Skin of body (tissue), 2 donors: Measurements from ENCODE around the gene GGT6. TPM values are rescaled to one million over a fixed set of nuclear protein-coding genes. Genes with fewer than 3 reads are reported as not detected.
"Not testable (repeated sequence)": the region's sequence is repeated elsewhere in the genome, so short reads cannot be mapped to it uniquely, and the experiment has no call there.

Experiments
- DNase-seq: peaks from one replicate; lab custom pipeline; 2025; lab: John Stamatoyannopoulos, UW
- total RNA-seq: library from RNA; depleted of rRNA; stranded (reverse); fragments of >200 nt; gene quantifications from one replicate; pipeline ENCODE4 v1.2.3, GENCODE V29; 2014

GGT6 gene
- total RNA-seq, 1 donor from 2014 or later: 6.1 TPM

GRCh38 chr17:4591529-4591928 is 31.2 kb upstream of the GGT6 start:
- DNase-seq: no peak

DNA sequence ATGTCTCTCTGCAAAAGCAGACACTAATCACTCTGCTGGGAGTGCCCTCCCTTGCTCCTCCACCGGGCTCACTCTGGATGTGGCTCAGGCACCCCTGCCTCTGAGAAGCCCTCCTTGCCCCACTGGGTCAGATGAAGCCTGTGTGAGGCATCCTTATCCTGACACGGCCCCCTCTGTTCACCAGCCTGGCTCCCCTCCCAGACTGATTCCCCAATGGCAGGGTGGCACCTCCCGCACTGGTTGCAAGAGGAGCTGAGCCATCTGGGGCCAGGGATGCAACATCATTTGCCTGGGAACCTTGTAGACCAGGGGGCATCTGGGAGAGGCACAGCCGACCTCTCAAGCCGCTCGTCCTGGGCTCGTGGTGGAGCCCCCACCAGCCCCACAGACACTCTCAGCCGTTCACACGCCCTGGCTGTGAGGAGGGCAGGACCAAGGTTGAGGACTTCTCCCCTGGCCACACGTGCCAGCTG is 30.6 kb upstream of the GGT6 start:
- DNase-seq: no peak

DNA sequence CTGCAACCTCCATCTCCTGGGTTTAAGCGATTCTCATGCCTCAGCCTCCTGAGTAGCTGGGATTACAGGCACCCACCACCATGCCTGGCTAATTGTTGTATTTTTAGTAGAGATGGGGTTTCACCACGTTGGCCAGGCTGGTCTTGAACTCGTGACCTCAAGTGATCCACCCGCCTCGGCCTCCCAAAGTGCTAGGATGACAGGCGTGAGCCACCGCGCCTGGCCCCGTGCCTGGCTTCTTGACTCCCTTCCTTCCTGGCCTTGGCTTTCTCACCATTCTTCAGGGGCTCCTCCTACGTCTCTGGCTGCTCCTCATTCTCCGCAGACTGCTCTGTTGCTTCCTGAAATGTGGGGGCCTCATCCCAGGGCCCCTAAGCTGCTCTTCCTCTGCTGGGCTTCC is 29.7 kb upstream of the GGT6 start:
- DNase-seq: not testable (repeated sequence)

- no peak for DNase-seq
Observed at GRCh38 chr17:4588898-4589625, 28.7 kb upstream of the GGT6 start.

GRCh38 chr17:4588391-4588790 is 28.0 kb upstream of the GGT6 start:
- DNase-seq: no peak

- no peak for DNase-seq
Observed at GRCh38 chr17:4587803-4588202, 27.4 kb upstream of the GGT6 start.

DNA sequence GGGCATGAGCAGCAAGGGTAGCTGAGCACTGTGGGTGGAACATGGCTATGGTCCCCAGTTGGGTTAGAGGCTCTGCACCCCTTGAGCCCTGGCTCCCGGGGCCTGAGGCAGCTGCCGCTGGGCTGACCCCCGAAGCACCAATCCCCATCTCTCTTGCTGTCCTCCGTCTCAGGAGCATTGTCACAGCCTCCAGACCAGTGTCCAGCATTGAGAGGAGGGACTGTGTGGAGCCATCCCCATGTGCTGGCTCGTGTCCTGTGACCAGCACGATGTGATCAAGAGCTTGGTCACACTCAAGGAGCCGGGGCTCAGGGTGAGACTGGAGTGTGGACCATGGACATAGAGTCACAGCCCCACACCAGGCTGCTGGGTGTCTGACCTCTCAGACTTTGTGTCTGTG is 26.8 kb upstream of the GGT6 start:
- DNase-seq: no peak

GRCh38 chr17:4586043-4586442 is 25.7 kb upstream of the GGT6 start:
- no peak for DNase-seq

- DNase-seq: no peak
Observed at GRCh38 chr17:4585638-4585994, 25.2 kb upstream of the GGT6 start.

- no peak for DNase-seq
Observed at GRCh38 chr17:4584917-4585637, 24.7 kb upstream of the GGT6 start.

DNA sequence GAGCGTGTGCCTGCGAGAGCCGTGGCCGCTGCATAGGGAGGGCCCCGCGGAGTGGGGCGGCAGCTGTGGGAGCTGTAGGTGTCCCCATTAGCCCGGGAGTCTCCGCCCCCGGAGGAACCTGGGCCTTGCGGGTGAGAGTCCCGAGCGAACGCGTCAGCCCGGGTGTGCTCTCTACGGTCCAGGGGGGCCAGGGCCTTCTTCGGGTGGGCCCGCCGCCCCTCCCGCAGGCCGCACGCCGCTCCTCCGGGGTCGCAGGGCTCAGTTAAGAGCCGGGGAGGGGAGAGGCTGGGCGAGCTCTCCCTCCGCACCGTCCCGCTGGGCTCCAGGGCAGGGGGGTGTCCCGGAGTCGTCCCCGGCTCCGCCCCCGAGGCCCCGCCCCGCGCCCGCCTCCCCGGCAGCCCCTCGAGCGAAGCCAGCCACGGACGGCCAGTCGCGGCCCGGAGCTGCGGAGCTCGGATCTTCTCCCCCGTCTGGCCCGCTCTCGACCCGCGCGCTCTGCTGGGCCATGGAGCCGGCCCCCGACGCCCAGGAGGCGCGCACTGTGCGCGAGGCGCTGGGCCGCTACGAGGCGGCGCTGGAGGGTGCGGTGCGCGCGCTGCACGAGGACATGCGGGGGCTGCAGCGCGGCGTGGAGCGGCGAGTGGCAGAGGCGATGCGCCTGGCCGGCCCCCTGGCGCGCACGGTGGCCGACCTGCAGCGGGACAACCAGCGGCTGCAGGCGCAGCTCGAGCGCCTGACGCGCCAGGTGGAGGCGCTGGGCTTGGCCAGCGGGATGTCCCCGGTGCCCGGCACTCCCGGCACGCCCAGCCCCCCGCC is 23.9 kb upstream of the GGT6 start, which contains the start of gene SMTNL2:
SMTNL2 (plus strand) TSS at position 429 of the 816 bp plus-strand sequence; CDS start at position 506, 77 bp downstream.
- DNase-seq: no peak

DNA sequence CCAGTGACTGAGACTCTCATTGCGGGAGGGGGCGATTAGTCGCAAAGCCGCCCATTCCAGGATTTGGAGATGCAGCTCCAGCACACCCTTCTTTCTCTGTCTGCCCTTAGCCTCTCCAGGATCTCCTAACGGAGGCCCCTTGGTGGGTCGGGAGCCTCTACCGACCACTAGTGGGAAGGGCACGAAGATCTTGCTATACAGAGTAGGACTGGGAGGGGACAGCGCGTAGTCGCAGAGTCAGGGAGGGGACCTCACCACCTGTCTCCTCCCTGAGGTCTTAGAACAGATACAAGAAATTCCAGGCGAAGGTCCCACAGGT is 23.4 kb upstream of the GGT6 start:
- peak; percentile 14 for DNase-seq

GRCh38 chr17:4583206-4583605 is 22.8 kb upstream of the GGT6 start:
- DNase-seq: no peak

DNA sequence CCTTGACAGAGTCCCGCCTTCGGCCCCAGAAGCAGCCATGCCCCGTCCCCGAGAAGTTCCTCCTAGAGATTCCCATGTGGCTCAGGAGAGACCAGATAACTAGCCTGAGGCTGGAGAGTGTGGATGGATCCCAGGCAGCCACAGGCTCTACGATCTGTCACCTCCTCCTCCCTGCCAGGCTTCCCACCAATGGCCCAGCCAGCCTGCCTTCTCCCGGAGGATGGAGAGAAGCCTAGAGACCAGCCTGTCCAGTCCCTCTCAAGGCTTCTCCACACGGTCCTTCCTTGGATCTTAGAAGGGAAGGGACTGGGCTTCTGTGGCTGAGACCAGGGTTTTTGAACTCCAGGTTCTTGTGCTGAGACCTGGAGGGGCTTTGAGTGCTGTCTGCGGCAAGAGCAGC is 22.3 kb upstream of the GGT6 start:
- DNase-seq: no peak

DNA sequence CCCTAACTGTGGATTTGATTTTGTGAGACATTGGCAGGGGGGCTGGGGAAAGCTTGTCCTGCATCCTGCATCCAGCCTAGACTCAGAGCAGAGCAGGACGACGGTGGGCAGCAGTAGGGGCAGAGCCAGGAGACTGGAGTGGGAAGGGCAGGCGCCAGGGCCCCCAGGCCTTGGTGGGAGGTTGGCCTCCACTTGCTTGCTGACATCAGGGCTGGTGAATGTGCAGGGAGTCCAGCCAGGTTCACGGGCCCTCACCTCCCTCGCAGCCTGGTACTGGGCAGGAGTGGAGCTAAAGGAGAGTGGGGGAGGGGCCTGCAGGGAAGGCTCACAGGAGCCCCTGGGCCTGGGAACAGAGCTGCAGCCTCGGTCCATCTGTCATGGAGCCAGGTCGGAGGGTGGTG is 21.7 kb upstream of the GGT6 start:
- no peak for DNase-seq

- DNase-seq: no peak
Observed at GRCh38 chr17:4580291-4580690, 19.9 kb upstream of the GGT6 start.

DNA sequence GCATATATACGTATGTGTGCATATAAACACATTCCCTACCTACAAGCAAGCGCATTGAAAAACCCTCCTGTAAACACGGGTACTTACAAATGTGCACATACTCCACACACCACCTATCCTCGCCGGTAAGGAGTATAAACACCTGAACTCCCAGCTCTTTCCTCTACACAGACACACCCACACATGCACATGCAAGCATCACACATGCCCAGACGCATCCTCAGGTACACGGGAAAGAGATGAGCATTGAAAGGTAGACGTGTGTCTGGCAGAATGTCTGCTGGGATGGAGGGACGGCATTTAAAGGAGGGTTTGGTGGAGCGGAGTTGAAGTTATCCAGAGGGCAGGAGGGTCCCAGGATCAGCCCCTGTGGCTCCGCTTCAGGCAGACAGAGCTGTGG is 19.3 kb upstream of the GGT6 start:
- no peak for DNase-seq

DNA sequence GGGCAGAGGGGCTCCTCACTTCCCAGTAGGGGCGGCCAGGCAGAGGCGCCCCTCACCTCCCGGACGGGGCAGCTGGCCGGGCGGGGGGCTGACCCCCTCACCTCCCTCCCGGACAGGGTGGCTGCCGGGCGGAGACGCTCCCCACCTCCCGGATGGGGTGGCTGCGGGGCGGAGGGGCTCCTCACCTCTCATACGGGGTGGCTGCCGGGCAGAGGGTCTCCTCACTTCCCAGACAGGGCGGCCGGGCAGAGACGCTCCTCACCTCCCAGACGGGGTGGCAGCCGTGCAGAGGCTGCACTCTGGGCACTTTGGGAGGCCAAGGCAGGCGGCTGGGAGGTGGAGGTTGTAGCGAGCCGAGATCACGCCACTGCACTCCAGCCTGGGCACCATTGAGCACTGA is 18.0 kb upstream of the GGT6 start:
- DNase-seq: not testable (repeated sequence)

GRCh38 chr17:4577386-4577993 is 17.1 kb upstream of the GGT6 start:
- no peak for DNase-seq

GRCh38 chr17:4576729-4577322 is 16.4 kb upstream of the GGT6 start:
- no peak for DNase-seq

GRCh38 chr17:4576161-4576558 is 15.8 kb upstream of the GGT6 start:
- no peak for DNase-seq
